ENCODE measurements around the gene IL1RN. TPM values are rescaled to one million over a fixed set of nuclear protein-coding genes. Genes with fewer than 3 reads are reported as not detected.

The IL1RN gene
- total RNA-seq, 1 donor from 2014 or later = not detected

DNA sequence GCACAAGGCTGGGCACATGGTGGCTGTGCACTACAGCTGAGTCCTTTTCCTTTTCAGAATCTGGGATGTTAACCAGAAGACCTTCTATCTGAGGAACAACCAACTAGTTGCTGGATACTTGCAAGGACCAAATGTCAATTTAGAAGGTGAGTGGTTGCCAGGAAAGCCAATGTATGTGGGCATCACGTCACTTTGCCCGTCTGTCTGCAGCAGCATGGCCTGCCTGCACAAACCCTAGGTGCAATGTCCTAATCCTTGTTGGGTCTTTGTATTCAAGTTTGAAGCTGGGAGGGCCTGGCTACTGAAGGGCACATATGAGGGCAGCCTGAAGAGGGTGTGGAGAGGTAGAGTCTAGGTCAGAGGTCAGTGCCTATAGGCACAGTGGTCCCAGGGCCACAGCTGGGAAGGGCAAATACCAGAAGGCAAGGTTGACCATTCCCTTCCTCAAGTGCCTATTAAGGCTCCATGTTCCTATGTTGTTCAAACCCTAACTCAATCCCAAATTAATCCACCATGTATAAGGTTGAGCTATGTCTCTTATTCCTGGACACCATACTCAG lies 2.2 kb downstream of the IL1RN start:
- Mint-ChIP-seq H3K9me3 (no peaks in the 10 kb centered on the region), H3K36me3 (ENCODE audit: low read depth) (no peaks in the 10 kb centered on the region), H3K27me3 (ENCODE audit: low read depth) (peaks cover 2% of the 10 kb centered on the region), H3K4me1 (no peaks in the 10 kb centered on the region), H3K27ac (ENCODE audit: unreplicated experiment) (no peak overlapping the region), H3K4me3 (no peak overlapping the region)
- DNase-seq (ENCODE audit: low read depth, low spot score) = no peak
- TF ChIP-seq, protein P1, sequence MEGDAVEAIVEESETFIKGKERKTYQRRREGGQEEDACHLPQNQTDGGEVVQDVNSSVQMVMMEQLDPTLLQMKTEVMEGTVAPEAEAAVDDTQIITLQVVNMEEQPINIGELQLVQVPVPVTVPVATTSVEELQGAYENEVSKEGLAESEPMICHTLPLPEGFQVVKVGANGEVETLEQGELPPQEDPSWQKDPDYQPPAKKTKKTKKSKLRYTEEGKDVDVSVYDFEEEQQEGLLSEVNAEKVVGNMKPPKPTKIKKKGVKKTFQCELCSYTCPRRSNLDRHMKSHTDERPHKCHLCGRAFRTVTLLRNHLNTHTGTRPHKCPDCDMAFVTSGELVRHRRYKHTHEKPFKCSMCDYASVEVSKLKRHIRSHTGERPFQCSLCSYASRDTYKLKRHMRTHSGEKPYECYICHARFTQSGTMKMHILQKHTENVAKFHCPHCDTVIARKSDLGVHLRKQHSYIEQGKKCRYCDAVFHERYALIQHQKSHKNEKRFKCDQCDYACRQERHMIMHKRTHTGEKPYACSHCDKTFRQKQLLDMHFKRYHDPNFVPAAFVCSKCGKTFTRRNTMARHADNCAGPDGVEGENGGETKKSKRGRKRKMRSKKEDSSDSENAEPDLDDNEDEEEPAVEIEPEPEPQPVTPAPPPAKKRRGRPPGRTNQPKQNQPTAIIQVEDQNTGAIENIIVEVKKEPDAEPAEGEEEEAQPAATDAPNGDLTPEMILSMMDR (conservative IDR thresholded peaks at IDR 0.05) = no peak

DNA sequence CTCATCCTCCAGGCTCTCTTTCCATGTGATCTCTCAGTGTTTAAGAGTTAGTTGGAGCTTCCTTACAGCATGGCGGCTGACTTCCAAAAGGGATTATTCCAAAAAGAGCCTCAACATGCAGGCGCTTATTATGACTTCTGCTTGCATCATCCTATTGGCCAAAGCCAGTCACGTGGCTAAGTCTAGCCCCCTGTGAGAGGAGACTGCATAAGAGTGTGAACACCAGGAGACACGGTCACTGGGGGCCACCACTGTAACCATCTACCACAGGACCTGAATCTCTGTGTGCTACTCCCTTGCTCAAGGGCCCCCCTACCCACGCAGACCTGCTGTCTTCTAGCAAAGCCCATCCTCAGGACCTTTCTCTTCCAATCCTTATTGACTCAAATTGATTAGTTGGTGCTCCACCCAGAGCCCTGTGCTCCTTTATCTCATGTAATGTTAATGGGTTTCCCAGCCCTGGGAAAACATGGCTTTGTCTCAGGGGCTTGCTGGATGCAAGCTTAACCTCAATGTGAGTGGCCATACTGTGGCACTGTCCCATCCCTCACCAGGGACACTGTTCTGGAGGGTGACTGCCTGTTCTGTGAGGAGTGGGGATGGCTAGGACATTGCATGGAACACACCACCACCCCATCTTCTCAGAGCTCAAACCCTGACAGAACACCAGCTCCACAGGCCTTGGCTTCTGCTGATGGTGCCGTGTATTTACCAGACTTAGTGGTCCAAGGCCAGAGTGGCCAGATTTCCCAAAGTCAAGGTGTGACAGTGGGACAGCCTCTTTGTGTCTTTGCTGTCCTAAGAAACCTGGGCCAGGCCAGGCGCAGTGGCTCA lies 4.2 kb downstream of the IL1RN start:
- Mint-ChIP-seq H3K9me3 (no peaks in the 10 kb centered on the region), H3K4me1 (no peaks in the 10 kb centered on the region), H3K4me3 (no peak overlapping the region), H3K27ac (ENCODE audit: unreplicated experiment) (no peak overlapping the region), H3K36me3 (ENCODE audit: low read depth) (no peaks in the 10 kb centered on the region), H3K27me3 (ENCODE audit: low read depth) (peaks cover 1% of the 10 kb centered on the region)
- TF ChIP-seq, protein P1 (conservative IDR thresholded peaks at IDR 0.05) = no peak
- DNase-seq (ENCODE audit: low read depth, low spot score) = no peak

DNA sequence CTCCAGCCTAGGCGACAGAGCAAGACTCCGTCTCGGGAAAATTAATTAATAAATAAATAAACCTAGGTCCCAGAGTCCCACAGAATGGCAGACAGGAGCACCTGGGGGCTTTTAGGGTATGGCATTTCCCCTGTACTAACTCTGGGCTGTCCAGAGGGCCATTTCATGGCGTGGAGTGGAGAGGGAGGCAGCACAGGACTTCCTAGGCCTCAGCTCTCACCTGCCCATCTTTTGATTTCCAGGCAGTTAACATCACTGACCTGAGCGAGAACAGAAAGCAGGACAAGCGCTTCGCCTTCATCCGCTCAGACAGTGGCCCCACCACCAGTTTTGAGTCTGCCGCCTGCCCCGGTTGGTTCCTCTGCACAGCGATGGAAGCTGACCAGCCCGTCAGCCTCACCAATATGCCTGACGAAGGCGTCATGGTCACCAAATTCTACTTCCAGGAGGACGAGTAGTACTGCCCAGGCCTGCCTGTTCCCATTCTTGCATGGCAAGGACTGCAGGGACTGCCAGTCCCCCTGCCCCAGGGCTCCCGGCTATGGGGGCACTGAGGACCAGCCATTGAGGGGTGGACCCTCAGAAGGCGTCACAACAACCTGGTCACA lies 5.1 kb downstream of the IL1RN start:
- Mint-ChIP-seq H3K27me3 (ENCODE audit: low read depth) (no peaks in the 10 kb centered on the region), H3K4me3 (no peak overlapping the region), H3K27ac (ENCODE audit: unreplicated experiment) (no peak overlapping the region), H3K36me3 (ENCODE audit: low read depth) (no peaks in the 10 kb centered on the region), H3K9me3 (no peaks in the 10 kb centered on the region), H3K4me1 (no peaks in the 10 kb centered on the region)
- DNase-seq (ENCODE audit: low read depth, low spot score) = no peak
- TF ChIP-seq, protein P1 (conservative IDR thresholded peaks at IDR 0.05) = no peak

DNA sequence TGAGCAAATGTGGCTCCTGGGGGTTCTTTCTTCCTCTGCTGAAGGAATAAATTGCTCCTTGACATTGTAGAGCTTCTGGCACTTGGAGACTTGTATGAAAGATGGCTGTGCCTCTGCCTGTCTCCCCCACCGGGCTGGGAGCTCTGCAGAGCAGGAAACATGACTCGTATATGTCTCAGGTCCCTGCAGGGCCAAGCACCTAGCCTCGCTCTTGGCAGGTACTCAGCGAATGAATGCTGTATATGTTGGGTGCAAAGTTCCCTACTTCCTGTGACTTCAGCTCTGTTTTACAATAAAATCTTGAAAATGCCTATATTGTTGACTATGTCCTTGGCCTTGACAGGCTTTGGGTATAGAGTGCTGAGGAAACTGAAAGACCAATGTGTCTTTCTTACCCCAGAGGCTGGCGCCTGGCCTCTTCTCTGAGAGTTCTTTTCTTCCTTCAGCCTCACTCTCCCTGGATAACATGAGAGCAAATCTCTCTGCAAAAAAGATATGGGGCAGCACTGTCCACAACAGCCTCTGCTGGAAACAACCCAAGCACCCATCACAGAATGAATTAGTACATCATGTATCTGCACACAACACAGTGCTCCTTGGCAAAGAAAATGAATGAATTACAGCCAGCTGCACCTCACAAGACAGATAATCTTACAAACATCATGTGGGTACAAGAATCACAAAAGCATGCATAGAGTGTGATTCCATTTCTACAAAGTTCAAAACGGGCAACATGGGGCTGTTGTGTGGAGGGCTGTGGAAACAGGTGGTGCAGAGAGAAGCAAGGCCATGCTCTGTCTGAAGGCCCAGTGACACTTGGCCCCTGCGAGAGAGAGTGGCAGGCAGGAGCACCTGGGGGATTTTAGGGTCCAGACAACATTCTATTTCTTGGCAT lies 6.6 kb downstream of the IL1RN start:
- H3K4me3 Mint-ChIP-seq = no peak overlapping the region
- H3K27ac Mint-ChIP-seq (ENCODE audit: unreplicated experiment) = no peak overlapping the region
- no peak for DNase-seq (ENCODE audit: low read depth, low spot score)
- no peaks in the 10 kb centered on the region for H3K27me3 Mint-ChIP-seq (ENCODE audit: low read depth)
- no peaks in the 10 kb centered on the region for H3K36me3 Mint-ChIP-seq (ENCODE audit: low read depth)
- no peaks in the 10 kb centered on the region for H3K4me1 Mint-ChIP-seq
- TF ChIP-seq, protein P1 (conservative IDR thresholded peaks at IDR 0.05) = no peak
- no peaks in the 10 kb centered on the region for H3K9me3 Mint-ChIP-seq

DNA sequence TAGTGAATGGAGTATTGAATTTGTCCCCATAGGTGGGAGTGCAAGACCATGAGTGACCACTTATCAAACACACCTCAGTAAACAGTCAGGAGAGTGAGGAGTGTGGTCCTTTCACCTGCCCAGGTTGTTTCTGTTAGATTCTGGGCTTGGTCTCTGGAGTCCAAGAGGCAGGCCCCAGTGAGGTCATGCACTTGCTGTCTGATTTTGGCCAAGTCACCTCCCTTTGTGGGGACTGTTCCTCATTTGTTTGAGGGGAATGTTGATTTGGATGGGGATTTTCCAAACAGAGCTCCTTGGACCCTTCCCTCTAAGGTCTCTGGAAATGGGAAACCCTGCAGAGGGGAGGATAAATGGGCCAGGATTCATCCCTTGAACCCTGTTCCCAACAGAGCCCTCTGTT lies 7.3 kb downstream of the IL1RN start:
- TF ChIP-seq, protein P1 (conservative IDR thresholded peaks at IDR 0.05) = no peak
- Mint-ChIP-seq H3K36me3 (ENCODE audit: low read depth) (no peaks in the 10 kb centered on the region), H3K4me3 (no peak overlapping the region), H3K27me3 (ENCODE audit: low read depth) (no peaks in the 10 kb centered on the region), H3K4me1 (no peaks in the 10 kb centered on the region), H3K27ac (ENCODE audit: unreplicated experiment) (no peak overlapping the region), H3K9me3 (no peaks in the 10 kb centered on the region)
- no peak for DNase-seq (ENCODE audit: low read depth, low spot score)
